Skeletal muscle cell (primary cell): Measurements from ENCODE around the gene C20orf204.

Source experiments
- DNase-seq: peaks from one replicate; pipeline ENCODE4 v3.0.0-alpha.2; 2010; ENCODE audit warnings: low read depth
- H3K4me3 ChIP-seq: 2 replicates; pipeline ENCODE4 v1.5.1; 2011; ENCODE audit warnings: low read depth, mild to moderate bottlenecking, control low read depth, low read length, moderate library complexity

Gene C20orf204

GRCh38 chr20:64065974-64066343, 30.0 kb downstream of the C20orf204 start:
- no peak overlapping the region for H3K4me3 ChIP-seq
- DNase-seq, result no peak

- DNase-seq, result no peak
- no peak overlapping the region for H3K4me3 ChIP-seq
These were observed 31.1 kb downstream of the C20orf204 start for GRCh38 chr20:64067005-64067632.

GRCh38 chr20:64067733-64068307, 31.8 kb downstream of the C20orf204 start:
- no peak overlapping the region for H3K4me3 ChIP-seq
- DNase-seq, result no peak

- H3K4me3 ChIP-seq, result no peak overlapping the region
- DNase-seq, result no peak
These were observed 32.6 kb downstream of the C20orf204 start for GRCh38 chr20:64068386-64069208.

- DNase-seq, result no peak
- no peak overlapping the region for H3K4me3 ChIP-seq
These were observed 33.2 kb downstream of the C20orf204 start for GRCh38 chr20:64069209-64069613.

DNA sequence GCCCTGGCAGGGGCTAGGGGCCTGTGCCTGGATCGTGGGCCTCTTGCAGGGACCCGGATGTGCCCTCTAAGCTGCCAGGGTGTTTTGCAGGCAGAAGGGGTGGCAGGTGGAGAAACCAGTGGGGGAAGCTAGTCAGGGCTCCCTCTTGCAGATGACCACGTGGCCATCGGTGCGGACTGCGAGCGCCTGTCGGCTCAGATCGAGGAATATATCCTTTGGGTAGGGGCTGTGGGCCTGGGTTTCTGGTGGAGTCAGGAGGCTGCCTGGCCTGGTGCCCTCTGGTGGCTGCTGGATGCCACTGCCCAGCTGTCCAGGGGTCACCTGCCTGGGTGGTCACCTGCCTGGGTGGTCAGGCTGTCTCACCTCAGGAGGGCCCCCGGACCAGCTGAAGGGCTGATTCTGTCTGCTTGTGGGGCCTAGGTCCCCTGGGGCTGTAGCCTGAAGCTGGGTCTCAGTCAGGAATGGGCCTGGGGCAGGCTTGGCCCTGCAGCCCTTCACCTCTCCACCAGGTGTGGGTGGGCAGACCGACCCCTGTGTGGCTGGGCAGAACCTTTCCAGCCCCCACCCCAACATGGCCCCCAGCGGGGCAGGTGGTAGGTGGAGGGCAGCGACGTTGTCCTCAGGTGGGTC, 33.7 kb downstream of the C20orf204 start:
- DNase-seq, result no peak
- no peak overlapping the region for H3K4me3 ChIP-seq

GRCh38 chr20:64070244-64070993, 34.4 kb downstream of the C20orf204 start:
- no peak overlapping the region for H3K4me3 ChIP-seq
- DNase-seq, result no peak

DNA sequence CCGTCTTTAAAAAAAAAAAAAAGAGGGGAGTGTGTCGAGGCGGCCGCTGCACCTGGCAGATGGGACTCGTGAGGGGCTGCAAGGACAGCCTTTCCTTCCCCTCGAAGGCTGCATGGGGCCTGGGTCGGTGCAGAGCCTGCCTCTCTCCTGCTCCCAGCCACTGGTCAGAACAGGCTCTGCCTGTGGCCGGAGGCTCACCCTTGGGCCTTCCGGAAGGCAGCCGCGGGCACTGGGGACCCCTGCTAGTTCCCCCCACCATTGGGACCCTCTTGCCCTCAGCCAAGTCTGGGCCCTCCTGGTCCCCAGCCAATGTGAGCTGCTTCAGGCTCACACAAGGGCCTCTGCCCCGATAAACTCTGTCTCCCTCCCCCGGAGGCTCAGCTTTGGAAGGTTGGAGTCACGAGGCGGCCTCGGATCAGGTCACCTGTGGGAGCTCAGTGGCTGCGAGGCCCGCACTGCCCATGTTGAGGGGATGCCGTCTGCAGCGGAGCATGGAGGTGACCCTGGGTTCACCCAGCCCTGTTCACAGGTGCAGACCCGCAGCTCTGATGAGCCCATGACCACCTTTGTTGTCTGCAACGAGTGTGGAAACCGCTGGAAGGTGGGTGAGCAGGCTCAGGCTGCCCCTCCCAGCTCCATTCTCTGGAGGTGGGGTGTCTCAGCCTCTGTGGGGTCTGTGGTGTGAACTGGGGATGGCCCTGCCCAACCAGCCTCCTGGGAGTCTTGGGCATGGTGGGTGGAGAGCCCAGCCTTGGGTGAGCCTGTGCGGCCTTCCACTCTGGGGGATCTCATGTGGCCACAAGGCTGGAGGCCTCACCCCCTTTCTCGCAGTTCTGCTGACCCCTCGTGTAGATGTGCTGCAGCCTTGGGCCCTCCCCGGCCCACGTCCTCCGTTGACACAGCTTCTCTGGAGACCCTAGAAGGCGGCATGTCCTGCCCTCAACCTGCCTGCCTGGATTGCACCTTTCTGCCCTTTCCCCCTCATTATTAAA, 35.7 kb downstream of the C20orf204 start:
- no peak for DNase-seq
- H3K4me3 ChIP-seq, result no peak overlapping the region

- DNase-seq, result no peak
- no peak overlapping the region for H3K4me3 ChIP-seq
These were observed 36.6 kb downstream of the C20orf204 start for GRCh38 chr20:64072498-64073063.

GRCh38 chr20:64073476-64074183, 37.6 kb downstream of the C20orf204 start:
- no peak overlapping the region for H3K4me3 ChIP-seq

GRCh38 chr20:64074184-64074789, 38.3 kb downstream of the C20orf204 start:
- no peak for DNase-seq
- no peak overlapping the region for H3K4me3 ChIP-seq

More at GRCh38 chr20:64073476-64074183, 37.6 kb downstream of the C20orf204 start:
- no peak for DNase-seq

- no peak overlapping the region for H3K4me3 ChIP-seq
- DNase-seq, result no peak
These were observed 39.0 kb downstream of the C20orf204 start for GRCh38 chr20:64074963-64075362.

DNA sequence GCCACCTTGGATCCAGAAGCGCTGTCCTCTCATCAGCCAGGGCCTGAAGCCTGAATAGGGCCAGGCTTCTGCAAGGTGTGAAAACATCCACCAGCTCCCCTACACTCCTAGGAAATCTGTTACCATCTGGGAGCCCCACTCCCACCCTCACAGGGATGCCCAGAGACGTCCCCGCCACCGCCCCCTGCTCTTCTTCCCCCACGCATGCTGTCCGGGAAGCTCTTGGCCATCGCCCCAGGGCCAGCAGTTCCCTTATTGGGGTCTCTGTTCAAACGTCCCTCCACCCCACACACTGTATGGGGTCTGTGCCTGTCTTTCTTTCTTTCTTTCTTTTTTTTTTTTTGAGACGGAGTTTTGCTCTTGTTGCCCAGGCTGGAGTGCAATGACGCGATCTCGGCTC, 39.6 kb downstream of the C20orf204 start:
- DNase-seq, result no peak
- no peak overlapping the region for H3K4me3 ChIP-seq

DNA sequence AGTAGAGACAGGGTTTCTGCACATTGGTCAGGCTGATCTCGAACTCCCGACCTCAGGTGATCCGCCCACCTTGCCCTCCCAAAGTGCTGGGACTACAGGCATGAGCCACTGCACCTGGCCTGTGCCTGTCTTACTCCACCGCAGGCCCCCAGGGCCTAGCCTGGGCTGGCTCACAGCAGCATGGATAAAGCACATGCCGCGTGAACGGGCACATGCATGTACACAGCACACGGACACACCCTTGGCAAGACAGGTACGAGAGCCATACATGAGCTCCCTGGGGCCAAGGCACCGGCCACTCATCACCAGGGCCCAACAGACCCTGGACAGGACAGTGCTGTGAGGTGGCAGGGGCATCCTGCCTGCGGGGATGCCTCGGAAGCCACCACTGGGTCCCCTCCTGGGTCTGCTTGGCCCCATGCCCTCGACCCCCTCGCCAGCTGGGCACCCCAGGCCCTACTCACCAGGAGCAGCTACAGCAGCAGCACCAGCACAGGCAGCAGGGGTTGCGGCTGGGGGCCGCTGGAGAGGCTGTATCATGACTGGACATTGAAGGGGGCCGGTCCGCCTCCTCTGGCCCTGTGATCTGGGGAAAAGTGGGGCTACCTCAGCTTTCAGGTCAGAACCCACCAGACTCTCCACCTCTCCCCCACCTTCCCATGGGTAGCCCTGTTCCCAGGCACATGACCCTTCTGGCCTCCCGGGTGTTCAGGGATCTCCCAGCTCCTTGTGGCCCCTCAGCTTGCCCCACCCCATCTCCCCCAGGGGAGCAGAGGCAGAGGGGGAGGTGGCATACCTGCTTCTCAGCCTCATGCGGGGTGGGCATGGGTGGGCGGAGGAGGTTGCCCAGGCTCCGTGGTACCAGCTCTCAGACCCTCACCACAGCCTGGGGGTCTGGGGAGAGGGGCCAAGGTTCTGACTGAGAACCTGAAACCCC, 40.3 kb downstream of the C20orf204 start:
- H3K4me3 ChIP-seq, result no peak overlapping the region
- DNase-seq, result no peak

GRCh38 chr20:64077094-64077493, 41.1 kb downstream of the C20orf204 start:
- H3K4me3 ChIP-seq, result no peak overlapping the region
- no peak for DNase-seq

- no peak for DNase-seq
- H3K4me3 ChIP-seq, result no peak overlapping the region
These were observed 41.5 kb downstream of the C20orf204 start for GRCh38 chr20:64077541-64077875.
